WTC11 (cell line): ENCODE results near the gene ZNF436. TPM values are rescaled to one million over a fixed set of nuclear protein-coding genes. Genes with fewer than 3 reads are reported as not detected.

Source experiments
- ATAC-seq: fragments of 200-7000 bp; cut with Tn5 transposase; 2 replicates; pipeline ENCODE4 v1.10.0; 2021; ENCODE audit warnings: mild to moderate bottlenecking, moderate library complexity
- Bru-seq: library from RNA; stranded (reverse); fragments of 400-500 nt; gene quantifications from one replicate; lab custom pipeline; 2021; lab: Mats Ljungman, UMichigan
- CTCF ChIA-PET: fragments of 300-600 bp; sonication (Branson Sonifier 250); formaldehyde crosslinking; loops from one replicate; lab custom pipeline; 2021; ENCODE audit warnings: antibody characterized with exemption; lab: Charles Lee
- POLR2A ChIA-PET: fragments of 350-600 bp; sonication (Branson Sonifier 250); formaldehyde crosslinking; loops from one replicate; lab custom pipeline; 2021; ENCODE audit warnings: antibody characterized with exemption; lab: Charles Lee
- DNase-seq: peaks from one replicate; pipeline ENCODE4 v3.0.0; 2021; ENCODE audit warnings: low spot score
- H3K27ac Mint-ChIP-seq: 2 replicates; pipeline ENCODE4 v1.8.0; 2021; ENCODE audit warnings: mixed read lengths
- H3K27me3 Mint-ChIP-seq: 2 replicates; pipeline ENCODE4 v1.8.0; 2021; ENCODE audit warnings: low read depth, mild to moderate bottlenecking, moderate library complexity, mixed read lengths
- H3K36me3 Mint-ChIP-seq: 2 replicates; pipeline ENCODE4 v1.8.0; 2021; ENCODE audit warnings: mixed read lengths
- H3K4me1 Mint-ChIP-seq: 2 replicates; pipeline ENCODE4 v1.8.0; 2022; ENCODE audit warnings: mixed read lengths
- H3K4me3 Mint-ChIP-seq: 2 replicates; pipeline ENCODE4 v1.8.0; 2021; ENCODE audit warnings: mild to moderate bottlenecking, moderate library complexity, mixed read lengths
- H3K9me3 Mint-ChIP-seq: 2 replicates; pipeline ENCODE4 v1.8.0; 2021; ENCODE audit warnings: mixed read lengths
- AFF4 ChIP-seq: sonication (generic); formaldehyde crosslinking; IDR thresholded peaks from 2 replicates; pipeline ENCODE4 v1.8.1; 2023; ENCODE audit warnings: mild to moderate bottlenecking, missing genetic modification reagents, borderline replicate concordance
- CREM ChIP-seq: sonication (generic); formaldehyde crosslinking; IDR thresholded peaks from 2 replicates; pipeline ENCODE4 v1.8.1; 2022; ENCODE audit warnings: mild to moderate bottlenecking, missing genetic modification reagents, moderate library complexity
- ESRRA ChIP-seq: sonication (generic); formaldehyde crosslinking; IDR thresholded peaks from 2 replicates; pipeline ENCODE4 v1.8.1; 2022; ENCODE audit warnings: mild to moderate bottlenecking, missing genetic modification reagents, borderline replicate concordance
- GTF2I ChIP-seq: fragments of 250-450 bp; sonication (Bioruptor Pico); conservative IDR thresholded peaks from 2 replicates; pipeline ENCODE4 v1.4.0; 2021; ENCODE audit warnings: mild to moderate bottlenecking
- JUN ChIP-seq: sonication (generic); formaldehyde crosslinking; IDR thresholded peaks from 2 replicates; pipeline ENCODE4 v1.8.0; 2023; ENCODE audit warnings: mild to moderate bottlenecking, missing genetic modification reagents
- MYBL2 ChIP-seq: sonication (generic); formaldehyde crosslinking; IDR thresholded peaks from 2 replicates; pipeline ENCODE4 v1.8.1; 2023; ENCODE audit warnings: mild to moderate bottlenecking, moderate library complexity, missing genetic modification reagents
- PREB ChIP-seq: sonication (generic); formaldehyde crosslinking; IDR thresholded peaks from 2 replicates; pipeline ENCODE4 v1.8.1; 2022; ENCODE audit warnings: mild to moderate bottlenecking, missing genetic modification reagents, moderate library complexity, borderline replicate concordance
- SOX15 ChIP-seq: fragments of 250-450 bp; sonication (Bioruptor Pico); IDR thresholded peaks from 2 replicates; pipeline ENCODE4 v1.9.0; 2021; ENCODE audit warnings: mild to moderate bottlenecking
- TEAD1 ChIP-seq: sonication (generic); formaldehyde crosslinking; IDR thresholded peaks from 2 replicates; pipeline ENCODE4 v1.8.0; 2022; ENCODE audit warnings: mild to moderate bottlenecking, missing genetic modification reagents
- TP53 ChIP-seq: sonication (generic); formaldehyde crosslinking; IDR thresholded peaks from 2 replicates; pipeline ENCODE4 v1.8.1; 2023; ENCODE audit warnings: mild to moderate bottlenecking, missing genetic modification reagents
- long read RNA-seq, 3 experiments: library from RNA in 1 of 3; library from capped mRNA in 1 of 3; library from polyadenylated mRNA in 1 of 3; unstranded in 2 of 3; stranded (forward) in 1 of 3; transcript quantifications; one replicate each; pipeline ENCODE4 v2.0.0, GENCODE V29; 2021
- total RNA-seq: library from RNA; stranded (reverse); gene quantifications from 3 replicates; pipeline ENCODE4 v1.2.3, GENCODE V29; 2021
- TF ChIP-seq, protein P1 (sequence below): sonication (generic); formaldehyde crosslinking; conservative IDR thresholded peaks from 2 replicates; pipeline ENCODE4 v1.8.1; 2023; ENCODE audit warnings: mild to moderate bottlenecking, low read depth, missing genetic modification reagents, moderate library complexity
- TF ChIP-seq, protein P2 (sequence below): sonication (generic); formaldehyde crosslinking; IDR thresholded peaks from 2 replicates; pipeline ENCODE4 v1.8.0; 2022; ENCODE audit warnings: missing genetic modification reagents

ZNF436 gene
- total RNA-seq (1.3 to 1.7 TPM (median 1.6 TPM) in 3 replicates), Bru-seq, nascent RNA (percentile 50 among the genes with signal in this experiment)
- long read RNA-seq, experiment 1, transcript ZNF436-202 (3 exons, 3,788 nt), result major isoform, 6 of 6 reads
- long read RNA-seq, experiment 1, partial matches to known transcripts, result 0 of 6 reads
- long read RNA-seq, experiment 1, other reads (novel, unspliced or antisense), result 0 of 6 reads
- long read RNA-seq, experiment 2, partial matches to known transcripts, result 0 of 1 reads
- long read RNA-seq, experiment 2, other reads (novel, unspliced or antisense), result 1 of 1 reads
- long read RNA-seq, experiment 3, result 0 reads

DNA sequence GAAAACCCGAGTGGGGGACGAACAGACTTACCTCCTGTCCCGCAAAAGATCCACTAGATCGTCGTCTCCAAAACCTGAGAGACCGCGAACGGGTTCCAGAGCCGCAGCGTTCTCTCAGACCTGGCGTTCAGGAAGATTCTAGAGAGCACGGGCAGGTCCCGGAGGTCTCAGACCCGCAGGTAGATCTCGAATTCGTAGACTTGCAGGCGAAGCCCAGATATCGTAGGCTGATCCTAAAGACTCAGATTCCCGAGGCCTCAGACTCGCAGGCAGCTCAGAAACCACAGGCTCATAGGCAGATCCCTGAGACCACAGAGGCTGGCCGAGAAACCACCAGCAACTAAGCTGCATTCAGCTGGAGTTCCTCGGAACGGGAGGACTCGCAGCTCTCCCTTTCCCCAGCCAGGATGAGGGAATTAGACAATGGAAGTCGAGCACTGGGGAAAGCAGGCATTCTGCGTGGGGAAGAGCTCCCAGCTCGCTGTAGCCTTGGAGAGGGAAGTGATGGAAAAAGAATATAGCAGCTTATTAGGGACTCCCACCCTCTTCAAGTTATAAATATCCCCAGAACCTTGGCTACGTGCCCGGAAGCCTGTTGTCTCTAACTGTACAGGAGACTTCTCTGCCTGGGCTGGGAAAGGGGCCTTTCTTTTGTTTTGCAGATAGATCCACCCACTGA is at the start of gene ZNF436:
ZNF436 (minus strand) TSS at position 502 of the 679 bp plus-strand sequence. CDS start 1,831 bp downstream, outside the sequence.
- H3K36me3 Mint-ChIP-seq, result peaks cover 8% of the 10 kb centered on the region
- ChIA-PET CTCF (interaction anchor here (0.7 to 4.8 kb wide), 2 partner anchors 25 to 35 kb away, joined by 4 to 48 read pairs; partner anchors contain the start of gene HNRNPR), POLR2A (interaction anchor here (0.7 kb wide), 1 partner anchor 25 kb away, joined by 5 read pairs; the partner anchor contains the start of gene HNRNPR)
- peaks cover 9% of the 10 kb centered on the region for H3K9me3 Mint-ChIP-seq
- ATAC-seq (no peak), DNase-seq (no peak)
- H3K4me3 Mint-ChIP-seq, result peak within 1 kb of the TSS; percentile 92
- H3K27ac Mint-ChIP-seq, result peak within 1 kb of the TSS; percentile 96
- peaks cover 35% of the 10 kb centered on the region for H3K27me3 Mint-ChIP-seq
- H3K4me1 Mint-ChIP-seq, result peaks cover 41% of the 10 kb centered on the region
- TF ChIP-seq MYBL2 (no peak), AFF4 (CRISPR knock-in tag) (no peak), TP53 (CRISPR knock-in tag) (no peak), PREB (CRISPR knock-in tag) (no peak), CREM (CRISPR knock-in tag) (no peak), GTF2I (CRISPR knock-in tag) (no peak), SOX15 (CRISPR knock-in tag) (no peak), TEAD1 (CRISPR knock-in tag) (no peak), JUN (no peak), ESRRA (no peak)
- TF ChIP-seq, protein P1, sequence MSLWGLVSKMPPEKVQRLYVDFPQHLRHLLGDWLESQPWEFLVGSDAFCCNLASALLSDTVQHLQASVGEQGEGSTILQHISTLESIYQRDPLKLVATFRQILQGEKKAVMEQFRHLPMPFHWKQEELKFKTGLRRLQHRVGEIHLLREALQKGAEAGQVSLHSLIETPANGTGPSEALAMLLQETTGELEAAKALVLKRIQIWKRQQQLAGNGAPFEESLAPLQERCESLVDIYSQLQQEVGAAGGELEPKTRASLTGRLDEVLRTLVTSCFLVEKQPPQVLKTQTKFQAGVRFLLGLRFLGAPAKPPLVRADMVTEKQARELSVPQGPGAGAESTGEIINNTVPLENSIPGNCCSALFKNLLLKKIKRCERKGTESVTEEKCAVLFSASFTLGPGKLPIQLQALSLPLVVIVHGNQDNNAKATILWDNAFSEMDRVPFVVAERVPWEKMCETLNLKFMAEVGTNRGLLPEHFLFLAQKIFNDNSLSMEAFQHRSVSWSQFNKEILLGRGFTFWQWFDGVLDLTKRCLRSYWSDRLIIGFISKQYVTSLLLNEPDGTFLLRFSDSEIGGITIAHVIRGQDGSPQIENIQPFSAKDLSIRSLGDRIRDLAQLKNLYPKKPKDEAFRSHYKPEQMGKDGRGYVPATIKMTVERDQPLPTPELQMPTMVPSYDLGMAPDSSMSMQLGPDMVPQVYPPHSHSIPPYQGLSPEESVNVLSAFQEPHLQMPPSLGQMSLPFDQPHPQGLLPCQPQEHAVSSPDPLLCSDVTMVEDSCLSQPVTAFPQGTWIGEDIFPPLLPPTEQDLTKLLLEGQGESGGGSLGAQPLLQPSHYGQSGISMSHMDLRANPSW (CRISPR knock-in tag), result no peak
- TF ChIP-seq, protein P2, sequence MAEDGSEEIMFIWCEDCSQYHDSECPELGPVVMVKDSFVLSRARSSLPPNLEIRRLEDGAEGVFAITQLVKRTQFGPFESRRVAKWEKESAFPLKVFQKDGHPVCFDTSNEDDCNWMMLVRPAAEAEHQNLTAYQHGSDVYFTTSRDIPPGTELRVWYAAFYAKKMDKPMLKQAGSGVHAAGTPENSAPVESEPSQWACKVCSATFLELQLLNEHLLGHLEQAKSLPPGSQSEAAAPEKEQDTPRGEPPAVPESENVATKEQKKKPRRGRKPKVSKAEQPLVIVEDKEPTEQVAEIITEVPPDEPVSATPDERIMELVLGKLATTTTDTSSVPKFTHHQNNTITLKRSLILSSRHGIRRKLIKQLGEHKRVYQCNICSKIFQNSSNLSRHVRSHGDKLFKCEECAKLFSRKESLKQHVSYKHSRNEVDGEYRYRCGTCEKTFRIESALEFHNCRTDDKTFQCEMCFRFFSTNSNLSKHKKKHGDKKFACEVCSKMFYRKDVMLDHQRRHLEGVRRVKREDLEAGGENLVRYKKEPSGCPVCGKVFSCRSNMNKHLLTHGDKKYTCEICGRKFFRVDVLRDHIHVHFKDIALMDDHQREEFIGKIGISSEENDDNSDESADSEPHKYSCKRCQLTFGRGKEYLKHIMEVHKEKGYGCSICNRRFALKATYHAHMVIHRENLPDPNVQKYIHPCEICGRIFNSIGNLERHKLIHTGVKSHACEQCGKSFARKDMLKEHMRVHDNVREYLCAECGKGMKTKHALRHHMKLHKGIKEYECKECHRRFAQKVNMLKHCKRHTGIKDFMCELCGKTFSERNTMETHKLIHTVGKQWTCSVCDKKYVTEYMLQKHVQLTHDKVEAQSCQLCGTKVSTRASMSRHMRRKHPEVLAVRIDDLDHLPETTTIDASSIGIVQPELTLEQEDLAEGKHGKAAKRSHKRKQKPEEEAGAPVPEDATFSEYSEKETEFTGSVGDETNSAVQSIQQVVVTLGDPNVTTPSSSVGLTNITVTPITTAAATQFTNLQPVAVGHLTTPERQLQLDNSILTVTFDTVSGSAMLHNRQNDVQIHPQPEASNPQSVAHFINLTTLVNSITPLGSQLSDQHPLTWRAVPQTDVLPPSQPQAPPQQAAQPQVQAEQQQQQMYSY (CRISPR knock-in tag), result no peak
